Measurements from ENCODE around the gene LRRC4C.

Gene LRRC4C

GRCh38 chr11:40338062-40338461 lies 1121.4 kb downstream of the LRRC4C start:
- no peak for DNase-seq

- DNase-seq: peak; percentile 2
Measured at GRCh38 chr11:40337118-40337517, 1122.3 kb downstream of the LRRC4C start.

GRCh38 chr11:40328890-40329614 lies 1130.4 kb downstream of the LRRC4C start:
- DNase-seq: peak; percentile 100

- no peak for DNase-seq
Measured at GRCh38 chr11:40323241-40323640, 1136.2 kb downstream of the LRRC4C start.

- DNase-seq: no peak
Measured at GRCh38 chr11:40321537-40321936, 1137.9 kb downstream of the LRRC4C start.

GRCh38 chr11:40316171-40316570 lies 1143.3 kb downstream of the LRRC4C start:
- DNase-seq: no peak

GRCh38 chr11:40315122-40315521 lies 1144.3 kb downstream of the LRRC4C start:
- no peak for DNase-seq

GRCh38 chr11:40314327-40314726 lies 1145.1 kb downstream of the LRRC4C start:
- no peak for DNase-seq

- DNase-seq: peak; percentile 64
Measured at GRCh38 chr11:40306938-40307548, 1152.4 kb downstream of the LRRC4C start.

- DNase-seq: peak; percentile 93
Measured at GRCh38 chr11:40302669-40303068, 1156.8 kb downstream of the LRRC4C start.

GRCh38 chr11:40295466-40295865 lies 1164.0 kb downstream of the LRRC4C start:
- no peak for DNase-seq

GRCh38 chr11:40294741-40295140 lies 1164.7 kb downstream of the LRRC4C start:
- DNase-seq: no peak

- DNase-seq: no peak
Measured at GRCh38 chr11:40294349-40294735, 1165.1 kb downstream of the LRRC4C start.

GRCh38 chr11:40293655-40294348 lies 1165.7 kb downstream of the LRRC4C start:
- DNase-seq: peak; percentile 93

GRCh38 chr11:40292721-40293508 lies 1166.5 kb downstream of the LRRC4C start:
- no peak for DNase-seq

GRCh38 chr11:40291741-40292140 lies 1167.7 kb downstream of the LRRC4C start:
- no peak for DNase-seq

- no peak for DNase-seq
Measured at GRCh38 chr11:40291329-40291728, 1168.1 kb downstream of the LRRC4C start.

- DNase-seq: peak; percentile 69
Measured at GRCh38 chr11:40290171-40290631, 1169.3 kb downstream of the LRRC4C start.

GRCh38 chr11:40289370-40289769 lies 1170.1 kb downstream of the LRRC4C start:
- no peak for DNase-seq

- DNase-seq: no peak
Measured at GRCh38 chr11:40287916-40288803, 1171.3 kb downstream of the LRRC4C start.

GRCh38 chr11:40286137-40286536 lies 1173.3 kb downstream of the LRRC4C start:
- DNase-seq: no peak

- no peak for DNase-seq
Measured at GRCh38 chr11:40285558-40285957, 1173.9 kb downstream of the LRRC4C start.
